ENCODE data around the gene SPIRE2.
"Not testable (repeated sequence)": the region's sequence is repeated elsewhere in the genome, so short reads cannot be mapped to it uniquely, and the experiment has no call there.

SPIRE2 gene, protein sequence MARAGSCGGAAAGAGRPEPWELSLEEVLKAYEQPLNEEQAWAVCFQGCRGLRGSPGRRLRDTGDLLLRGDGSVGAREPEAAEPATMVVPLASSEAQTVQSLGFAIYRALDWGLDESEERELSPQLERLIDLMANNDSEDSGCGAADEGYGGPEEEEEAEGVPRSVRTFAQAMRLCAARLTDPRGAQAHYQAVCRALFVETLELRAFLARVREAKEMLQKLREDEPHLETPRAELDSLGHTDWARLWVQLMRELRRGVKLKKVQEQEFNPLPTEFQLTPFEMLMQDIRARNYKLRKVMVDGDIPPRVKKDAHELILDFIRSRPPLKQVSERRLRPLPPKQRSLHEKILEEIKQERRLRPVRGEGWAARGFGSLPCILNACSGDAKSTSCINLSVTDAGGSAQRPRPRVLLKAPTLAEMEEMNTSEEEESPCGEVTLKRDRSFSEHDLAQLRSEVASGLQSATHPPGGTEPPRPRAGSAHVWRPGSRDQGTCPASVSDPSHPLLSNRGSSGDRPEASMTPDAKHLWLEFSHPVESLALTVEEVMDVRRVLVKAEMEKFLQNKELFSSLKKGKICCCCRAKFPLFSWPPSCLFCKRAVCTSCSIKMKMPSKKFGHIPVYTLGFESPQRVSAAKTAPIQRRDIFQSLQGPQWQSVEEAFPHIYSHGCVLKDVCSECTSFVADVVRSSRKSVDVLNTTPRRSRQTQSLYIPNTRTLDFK

DNA sequence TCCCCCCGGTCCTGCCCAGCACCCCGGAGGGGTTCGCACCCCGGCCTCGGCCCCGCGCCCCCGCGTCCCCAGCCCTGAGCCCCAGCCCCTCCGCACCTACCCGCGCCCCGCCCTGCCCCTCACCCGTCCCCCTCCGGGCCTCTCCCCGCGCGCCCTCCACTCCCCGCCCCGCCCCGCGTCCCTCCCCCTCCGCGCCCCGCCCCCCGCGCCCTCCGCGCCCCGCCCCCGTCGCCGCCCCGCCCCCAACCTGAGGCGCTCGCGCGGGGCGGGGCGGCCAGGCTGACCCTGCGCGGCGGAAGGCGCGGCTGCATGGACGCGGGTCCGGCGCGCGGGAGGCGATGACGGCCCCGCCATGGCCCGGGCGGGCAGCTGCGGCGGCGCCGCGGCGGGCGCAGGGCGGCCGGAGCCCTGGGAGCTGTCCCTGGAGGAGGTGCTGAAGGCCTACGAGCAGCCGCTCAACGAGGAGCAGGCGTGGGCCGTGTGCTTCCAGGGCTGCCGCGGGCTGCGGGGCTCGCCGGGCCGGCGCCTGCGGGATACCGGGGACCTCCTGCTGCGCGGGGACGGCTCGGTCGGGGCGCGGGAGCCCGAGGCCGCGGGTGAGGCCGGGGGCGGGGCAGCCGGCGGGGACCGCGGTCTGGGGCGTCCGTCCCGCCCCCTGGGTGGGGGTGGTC lies at the start of gene SPIRE2:
SPIRE2 (plus strand) TSS at position 277 of the 671 bp plus-strand sequence; CDS start at position 353, 76 bp downstream.
- FAIRE-seq, result peak; percentile 21
- no peak for DNase-seq (ENCODE audit: extremely low spot score, insufficient read length, low read depth)

DNA sequence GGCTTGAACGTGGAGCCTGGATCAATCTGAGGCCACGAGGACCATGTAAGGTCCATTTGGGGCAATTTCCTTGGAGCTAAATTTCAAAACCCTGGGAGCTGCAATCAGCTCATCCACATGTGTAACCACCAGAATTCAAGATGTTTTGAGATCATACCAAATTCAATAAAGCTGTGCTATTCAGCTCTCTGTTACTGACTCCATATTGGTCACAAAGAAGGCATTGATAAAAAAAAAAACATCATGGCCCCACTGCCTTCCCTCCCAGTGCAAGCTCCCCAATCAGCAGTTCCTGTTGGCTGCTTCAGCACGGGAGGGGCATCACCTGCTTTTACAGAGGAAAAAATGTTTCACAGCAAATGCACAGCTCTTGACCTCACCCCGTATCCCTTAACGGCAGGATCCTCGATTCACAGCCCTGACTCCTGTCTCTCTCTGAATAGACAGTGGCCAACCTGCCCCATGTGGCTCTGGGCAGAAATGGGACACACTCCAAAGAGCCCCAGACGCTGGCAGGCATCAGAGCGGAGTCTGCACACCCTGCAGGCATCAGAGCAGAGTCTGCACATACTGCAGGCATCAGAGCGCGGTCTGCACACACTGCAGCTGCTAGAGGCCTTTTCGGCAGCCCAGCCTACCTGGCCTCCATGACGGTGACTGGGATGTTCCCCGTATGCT lies 48.9 kb upstream of the SPIRE2 start:
- DNase-seq (ENCODE audit: extremely low spot score, insufficient read length, low read depth) (no peak), FAIRE-seq (no peak)

DNA sequence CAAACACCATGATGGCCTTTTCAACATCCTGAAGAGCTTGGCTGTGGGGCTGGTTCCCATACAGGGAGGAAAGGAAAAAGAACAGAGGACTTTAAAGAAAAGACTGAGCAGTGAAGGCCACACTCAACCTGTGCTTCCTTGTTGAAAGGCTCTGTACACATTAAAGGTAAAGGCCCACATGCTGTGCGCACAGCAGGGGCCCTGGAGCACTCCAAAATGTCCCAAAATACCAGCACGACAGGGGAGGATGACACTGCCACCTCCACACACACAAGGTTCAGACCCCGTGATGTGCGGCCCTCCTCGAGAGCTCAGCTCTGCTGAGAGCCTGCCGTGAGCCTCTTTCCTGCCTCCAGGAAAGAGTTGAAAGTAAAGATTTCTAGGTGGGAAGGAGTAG lies 48.4 kb upstream of the SPIRE2 start:
- no peak for FAIRE-seq
- no peak for DNase-seq (ENCODE audit: extremely low spot score, insufficient read length, low read depth)

DNA sequence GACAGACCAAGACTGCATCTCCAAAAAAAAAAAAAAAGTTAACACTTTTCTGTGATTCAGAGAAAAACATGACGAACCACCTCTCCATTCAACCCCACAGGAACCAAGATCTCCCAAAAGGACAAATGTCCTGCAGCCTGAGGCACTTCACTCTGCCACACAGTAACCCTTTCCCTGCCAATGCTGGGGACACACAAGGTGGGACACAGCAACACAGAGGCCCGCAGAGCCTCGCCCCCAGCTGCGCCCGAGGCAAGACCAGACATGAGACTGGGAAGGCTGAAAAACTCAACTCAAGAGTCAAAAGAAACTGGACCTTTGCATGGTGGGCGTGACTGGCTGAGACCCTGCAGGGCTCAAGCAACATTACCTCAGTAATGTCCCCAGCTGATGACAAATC lies 45.8 kb upstream of the SPIRE2 start:
- no peak for DNase-seq (ENCODE audit: extremely low spot score, insufficient read length, low read depth)
- no peak for FAIRE-seq

DNA sequence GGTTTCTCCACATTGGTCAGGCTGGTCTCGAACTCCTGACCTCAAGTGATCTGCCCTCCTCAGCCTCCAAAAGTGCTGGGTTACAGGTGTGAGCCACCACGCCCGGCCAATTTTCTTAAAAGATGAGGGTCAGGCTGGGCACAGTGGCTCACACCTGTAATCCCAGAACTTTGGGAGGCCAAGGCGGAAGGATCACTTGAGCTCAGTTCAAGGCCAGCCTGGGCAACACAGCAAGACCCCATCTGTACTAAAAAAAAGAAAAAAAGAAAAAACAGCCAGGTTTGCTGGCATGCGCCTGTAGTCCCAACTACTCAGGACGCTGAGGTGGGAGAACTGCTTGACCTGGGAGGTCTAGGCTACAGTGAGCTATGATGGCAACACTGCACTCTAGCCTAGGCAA lies 44.3 kb upstream of the SPIRE2 start:
- not testable (repeated sequence) for DNase-seq (ENCODE audit: extremely low spot score, insufficient read length, low read depth); FAIRE-seq

DNA sequence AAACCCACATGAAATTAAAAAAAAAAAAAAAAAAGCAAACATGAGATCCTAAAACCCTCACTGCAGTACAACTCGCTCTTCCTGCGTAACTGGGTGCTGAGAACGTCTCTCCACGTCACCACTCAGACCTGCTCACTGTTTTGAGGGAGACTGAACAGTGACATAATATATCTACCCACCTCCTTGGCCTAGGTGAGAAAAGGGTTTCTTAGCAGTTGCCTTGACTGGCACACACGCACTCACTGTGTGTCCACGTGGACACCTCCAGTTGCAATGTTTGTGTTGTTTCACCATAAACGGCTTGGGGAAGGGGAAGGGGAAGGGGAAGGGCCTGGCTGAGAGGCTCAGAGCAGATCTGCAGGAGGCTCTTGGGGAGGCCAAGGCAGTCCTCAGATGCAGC lies 43.9 kb upstream of the SPIRE2 start:
- DNase-seq (ENCODE audit: extremely low spot score, insufficient read length, low read depth), result no peak
- no peak for FAIRE-seq

DNA sequence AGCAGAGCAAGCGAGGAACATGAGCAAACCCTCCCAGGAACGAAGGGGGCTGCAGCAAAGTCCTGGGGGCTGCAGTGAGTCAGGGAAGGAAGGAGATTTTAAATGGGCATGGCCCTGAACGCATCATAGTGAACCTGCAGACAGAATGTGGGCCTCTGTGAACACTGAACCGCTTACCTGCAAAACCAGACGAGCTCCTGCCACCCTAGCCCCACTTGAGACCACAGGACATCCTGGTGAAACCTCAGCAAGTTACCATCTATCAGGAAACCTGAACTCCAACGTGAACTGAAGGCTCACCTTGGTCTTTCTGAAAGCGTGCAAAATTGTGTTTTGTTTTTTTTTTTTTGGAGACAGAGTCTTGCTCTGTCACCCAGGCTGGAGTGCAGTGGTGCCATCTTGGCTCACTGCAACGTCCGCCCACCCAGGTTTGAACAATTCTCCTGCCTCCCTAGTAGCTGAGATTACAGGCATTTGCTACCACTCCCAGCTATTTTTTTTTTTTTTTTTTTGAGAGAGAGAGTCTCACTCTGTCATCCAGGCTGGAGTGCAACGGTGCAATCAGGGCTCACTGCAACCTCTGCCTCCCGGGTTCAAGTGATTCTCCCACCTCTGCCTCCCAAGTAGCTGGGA lies 42.6 kb upstream of the SPIRE2 start:
- no peak for DNase-seq (ENCODE audit: extremely low spot score, insufficient read length, low read depth)
- FAIRE-seq, result no peak

DNA sequence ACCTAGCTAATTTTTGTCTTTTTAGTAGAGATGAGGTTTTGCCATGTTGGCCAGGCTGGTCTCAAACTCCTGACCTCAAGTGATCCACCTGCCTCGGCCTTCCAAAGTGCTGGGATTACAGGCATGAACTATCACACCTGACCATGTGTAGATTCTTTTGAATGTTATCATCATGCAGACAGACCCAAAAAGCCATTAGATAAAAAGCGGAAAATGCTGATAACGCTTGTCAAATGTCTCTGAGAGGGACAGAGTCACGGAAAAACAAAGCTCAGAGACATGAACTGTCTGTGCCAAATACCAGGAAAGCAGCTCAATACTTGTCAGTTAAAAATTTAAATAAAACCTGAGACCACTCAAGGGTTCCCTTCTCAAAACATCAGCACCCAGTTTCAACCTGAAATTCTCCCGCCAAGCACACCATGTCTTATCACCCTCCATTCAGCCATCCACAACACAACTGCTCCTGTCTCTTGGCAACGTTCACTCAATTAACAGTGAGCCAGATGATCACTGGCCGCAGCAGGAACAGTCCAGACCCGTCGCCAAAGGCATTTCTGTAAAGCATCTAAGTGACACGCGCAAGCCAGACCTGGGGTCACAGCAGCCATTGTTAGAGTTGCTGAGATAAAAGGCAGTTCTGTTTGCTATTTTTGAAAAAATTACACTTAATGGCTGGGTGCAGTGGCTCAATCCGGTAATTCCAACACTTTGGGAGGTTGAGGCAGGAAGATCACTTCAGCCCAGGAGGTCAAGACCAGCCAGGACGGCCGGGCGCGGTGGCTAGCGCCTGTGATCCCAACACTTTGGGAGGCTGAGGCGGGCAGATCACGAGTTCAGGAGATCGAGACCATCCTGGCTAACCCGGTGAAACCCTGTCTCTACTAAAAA lies 41.6 kb upstream of the SPIRE2 start:
- no peak for FAIRE-seq
- no peak for DNase-seq (ENCODE audit: extremely low spot score, insufficient read length, low read depth)

DNA sequence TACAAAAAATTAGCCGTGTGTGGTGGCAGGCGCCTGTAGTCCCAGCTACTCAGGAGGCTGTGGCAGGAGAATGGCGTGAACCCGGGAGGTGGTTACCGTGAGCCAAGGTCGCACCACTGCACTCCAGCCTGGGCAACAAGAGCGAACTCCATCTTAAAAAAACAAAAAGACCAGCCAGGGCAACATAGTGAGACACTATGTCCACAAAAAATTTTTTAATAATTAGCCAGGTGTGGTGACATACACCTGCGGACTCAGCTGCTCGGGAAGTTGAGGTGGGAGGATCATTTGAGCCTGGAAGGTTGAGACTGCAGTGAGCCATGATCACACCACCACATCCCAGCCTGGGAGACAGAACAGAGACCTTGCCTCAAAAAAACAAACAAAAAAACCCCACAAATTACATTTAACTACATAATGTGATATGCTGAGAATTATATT lies 40.9 kb upstream of the SPIRE2 start:
- DNase-seq (ENCODE audit: extremely low spot score, insufficient read length, low read depth) (no peak), FAIRE-seq (no peak)

DNA sequence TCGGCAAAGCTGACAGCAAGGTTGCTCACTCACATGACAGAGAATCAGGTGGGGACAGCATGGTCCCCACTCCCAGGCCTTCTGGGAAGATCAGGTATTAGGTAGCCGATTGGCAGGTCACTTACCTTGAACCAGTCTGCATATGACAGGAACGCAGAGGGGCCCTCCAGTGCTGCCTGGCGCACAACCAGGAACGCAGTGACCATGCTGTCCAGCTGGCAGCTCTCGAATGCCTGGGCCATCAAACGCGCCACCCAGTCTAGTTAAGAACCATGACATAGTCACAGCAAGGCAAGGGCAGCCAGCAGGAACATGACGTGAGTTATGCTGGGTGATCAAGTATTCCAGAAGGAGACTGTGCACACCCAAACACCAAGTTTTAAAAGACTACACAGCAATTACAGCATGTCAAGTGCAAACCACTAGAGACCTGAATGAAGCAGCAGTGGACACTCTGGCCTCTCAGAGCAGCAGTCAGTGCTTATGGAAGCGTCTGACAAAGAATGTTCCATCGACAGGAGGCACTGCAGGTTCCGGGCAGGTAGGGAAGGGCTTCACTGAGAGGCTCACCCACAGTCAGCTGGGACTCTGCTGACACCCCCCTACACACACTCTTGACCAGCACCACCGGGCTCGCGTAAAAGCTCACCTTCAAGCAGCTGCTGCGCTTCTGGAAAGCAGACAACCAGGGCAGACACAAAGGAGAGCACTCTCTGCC lies 36.8 kb upstream of the SPIRE2 start:
- no peak for FAIRE-seq
- DNase-seq (ENCODE audit: extremely low spot score, insufficient read length, low read depth), result no peak

DNA sequence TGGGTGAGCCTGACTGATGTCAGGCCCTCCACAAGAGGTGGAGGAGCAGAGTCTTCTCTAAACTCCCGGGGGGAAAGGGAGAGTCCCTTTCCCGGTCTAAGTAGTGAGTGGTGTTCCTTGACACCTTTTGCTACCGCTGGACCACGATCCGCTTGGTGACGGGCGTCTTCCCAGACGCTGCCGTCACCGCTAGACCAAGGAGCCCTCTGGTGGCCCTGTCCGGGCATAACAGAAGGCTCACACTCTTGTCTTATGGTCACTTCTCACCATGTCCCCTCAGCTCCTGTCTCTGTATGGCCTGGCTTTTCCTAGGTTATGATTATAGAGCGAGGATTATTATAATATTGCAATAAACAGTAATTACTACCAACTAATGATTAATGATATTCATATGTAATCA lies 35.2 kb upstream of the SPIRE2 start:
- DNase-seq (ENCODE audit: extremely low spot score, insufficient read length, low read depth), result not testable (repeated sequence)
- peak; percentile 41 for FAIRE-seq

DNA sequence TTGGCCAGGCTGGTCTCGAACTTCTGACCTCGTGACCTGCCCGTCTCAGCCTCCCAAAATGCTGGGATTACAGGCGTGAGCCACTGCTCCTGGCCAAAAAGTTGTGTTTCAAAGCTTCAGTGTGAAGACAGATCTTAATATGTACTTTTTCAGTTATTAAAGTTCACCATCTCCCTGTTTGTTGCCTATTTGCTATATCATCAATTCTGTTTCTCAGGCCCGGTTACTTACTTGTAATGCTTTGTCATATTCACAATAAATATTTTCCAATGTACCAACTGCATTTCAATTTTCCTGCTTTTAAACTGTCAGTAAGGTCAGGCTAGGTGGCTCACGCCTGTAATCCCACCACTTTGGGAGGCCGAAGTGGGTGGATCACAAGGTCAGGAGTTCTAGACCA lies 34.3 kb upstream of the SPIRE2 start:
- no peak for FAIRE-seq
- no peak for DNase-seq (ENCODE audit: extremely low spot score, insufficient read length, low read depth)

DNA sequence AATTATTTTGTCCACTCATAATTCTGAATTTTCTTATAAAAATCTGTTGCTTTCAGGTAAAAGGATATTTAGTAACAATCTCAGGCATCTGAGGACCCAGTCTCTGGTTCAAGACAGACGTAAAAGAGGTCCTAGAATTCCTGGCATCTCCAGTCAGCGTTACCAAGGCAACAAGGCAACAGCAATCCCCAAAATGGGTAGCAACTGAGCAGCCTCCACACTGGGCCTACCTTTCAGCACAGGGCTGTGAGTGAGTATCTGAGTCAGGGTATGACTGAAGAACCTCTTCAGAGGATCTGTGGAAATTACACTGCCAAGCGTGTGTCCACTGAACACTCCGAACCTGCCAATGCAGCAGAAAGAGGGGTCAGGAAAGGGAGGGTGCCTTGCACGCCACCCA lies 32.6 kb upstream of the SPIRE2 start:
- FAIRE-seq (no peak), DNase-seq (ENCODE audit: extremely low spot score, insufficient read length, low read depth) (no peak)

DNA sequence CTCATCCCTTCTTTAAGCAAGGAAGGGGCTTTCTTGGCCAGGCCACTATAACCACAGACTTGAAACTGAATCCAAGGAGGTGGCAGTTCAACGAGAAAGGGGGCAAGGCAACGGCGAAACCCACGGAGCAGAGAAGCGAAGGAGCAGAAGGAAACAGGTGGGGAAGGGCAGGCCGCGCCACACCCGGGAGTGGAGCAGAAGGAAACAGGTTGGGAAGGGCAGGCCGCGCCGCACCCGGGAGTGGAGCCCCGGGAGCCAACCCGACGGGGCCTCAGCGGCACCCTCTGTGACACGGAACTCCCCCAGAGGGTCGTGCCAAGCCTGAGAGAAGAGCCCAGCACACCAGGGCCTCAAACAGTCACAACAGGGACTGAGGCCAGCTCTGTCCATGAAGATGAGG lies 32.2 kb upstream of the SPIRE2 start:
- no peak for DNase-seq (ENCODE audit: extremely low spot score, insufficient read length, low read depth)
- FAIRE-seq, result no peak

DNA sequence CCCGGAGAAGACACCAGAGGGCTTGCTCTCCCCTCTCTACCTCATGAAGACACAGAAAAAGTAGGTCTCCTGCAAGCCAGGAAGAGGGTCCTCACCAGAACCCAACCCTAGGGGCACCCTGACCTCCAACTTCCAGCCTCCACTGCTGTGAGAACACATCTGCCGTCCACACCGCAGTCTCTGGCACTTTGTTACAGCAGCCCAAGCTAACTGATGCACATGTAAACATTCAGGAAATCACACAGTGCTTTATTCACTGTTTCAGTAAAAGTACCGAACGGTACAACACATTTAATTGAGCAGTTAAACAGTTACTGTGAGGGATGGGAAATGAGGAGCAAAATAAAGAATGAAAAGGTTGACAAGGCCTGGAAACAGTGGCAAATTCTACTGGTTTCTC lies 30.1 kb upstream of the SPIRE2 start:
- FAIRE-seq (no peak), DNase-seq (ENCODE audit: extremely low spot score, insufficient read length, low read depth) (no peak)

DNA sequence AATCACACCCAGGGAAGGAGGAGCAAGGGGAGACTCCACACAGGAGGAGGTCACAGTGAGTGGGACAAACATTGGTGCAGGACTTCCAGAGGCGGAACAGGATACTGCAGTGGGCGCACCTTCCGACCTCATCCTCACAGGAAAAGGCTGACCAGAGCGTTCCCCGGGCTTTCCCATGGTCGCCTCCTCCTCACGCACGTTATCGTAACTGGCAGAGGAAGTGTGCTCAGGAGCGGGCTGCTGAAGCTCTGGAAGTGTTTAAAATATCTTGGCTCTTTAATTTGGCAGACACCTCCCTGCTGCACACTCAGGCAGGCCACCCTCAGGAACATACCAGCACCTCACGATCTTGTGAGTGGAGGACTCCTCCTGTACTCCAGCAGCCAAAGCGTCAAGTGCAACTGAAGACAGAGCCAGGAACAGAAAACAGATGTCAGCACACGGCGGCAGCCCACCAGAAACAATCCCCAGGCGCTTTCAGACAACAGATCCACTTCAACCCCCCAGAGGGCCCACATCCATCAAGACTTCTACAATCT lies 29.4 kb upstream of the SPIRE2 start:
- DNase-seq (ENCODE audit: extremely low spot score, insufficient read length, low read depth), result no peak
- no peak for FAIRE-seq

DNA sequence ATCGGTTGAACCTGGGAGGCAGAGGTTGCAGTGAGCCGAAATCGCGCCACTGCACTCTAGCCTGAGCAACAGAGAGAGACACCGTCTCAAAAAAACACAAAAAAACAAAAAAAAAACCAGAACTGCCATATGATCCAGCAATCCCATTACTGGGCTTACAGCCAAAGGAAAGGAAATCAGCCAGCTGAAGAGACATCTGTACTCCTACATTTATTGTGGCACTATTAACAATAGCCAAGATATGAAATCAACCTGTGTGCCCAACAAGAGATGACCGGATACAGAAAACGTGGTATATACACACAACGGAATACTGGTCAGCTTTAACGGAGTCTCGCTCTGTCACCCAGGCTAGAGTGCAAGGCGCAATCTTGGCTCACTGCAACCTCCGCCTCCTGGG lies 26.5 kb upstream of the SPIRE2 start:
- DNase-seq (ENCODE audit: extremely low spot score, insufficient read length, low read depth) (no peak), FAIRE-seq (no peak)

Data from GM18507 (cell line).